SJSA1 (cell line): ENCODE data around the gene DGKG. TPM values are rescaled to one million over a fixed set of nuclear protein-coding genes. Genes with fewer than 3 reads are reported as not detected.

Source experiments
- DNase-seq, 2 experiments: peaks; one replicate each; pipeline ENCODE4 v3.0.0-alpha.2; 2015 to 2020; ENCODE audit warnings: low spot score in 2 of 2, low read depth in 1 of 2
- H3K27ac ChIP-seq: fragments of 250-450 bp; sonication (Bioruptor Pico); 2 replicates; pipeline ENCODE4 v1.5.1; 2020; ENCODE audit warnings: mild to moderate bottlenecking, moderate library complexity
- H3K27me3 ChIP-seq: fragments of 250-450 bp; sonication (Bioruptor Pico); replicated peaks from 2 replicates; pipeline ENCODE4 v1.5.1; 2020; ENCODE audit warnings: mild to moderate bottlenecking, moderate library complexity
- H3K36me3 ChIP-seq: fragments of 250-450 bp; sonication (Bioruptor Pico); 2 replicates; pipeline ENCODE4 v1.5.1; 2020; ENCODE audit warnings: mild to moderate bottlenecking
- H3K4me1 ChIP-seq: fragments of 250-450 bp; sonication (Bioruptor Pico); replicated peaks from 2 replicates; pipeline ENCODE4 v1.6.1; 2021; ENCODE audit warnings: mild to moderate bottlenecking
- H3K4me3 ChIP-seq: fragments of 250-450 bp; sonication (Bioruptor Pico); 2 replicates; pipeline ENCODE4 v1.5.1; 2020; ENCODE audit warnings: mild to moderate bottlenecking
- H3K9me3 ChIP-seq: fragments of 250-450 bp; sonication (Bioruptor Pico); replicated peaks from 2 replicates; pipeline ENCODE4 v1.5.1; 2020; ENCODE audit warnings: mild to moderate bottlenecking
- total RNA-seq: library from RNA; depleted of rRNA; stranded (reverse); fragments of >200 nt; shearing (Covaris generic); gene quantifications from 2 replicates; pipeline ENCODE4 v1.2.3, GENCODE V29; 2014

The DGKG gene
- total RNA-seq, 1 experiment from 2014 or later, result 0.97 TPM

- DNase-seq, result no peak
- Histone ChIP-seq H3K4me3 (no peak overlapping the region), H3K27me3 (peaks cover 5% of the 10 kb centered on the region; the same call in 1 of the 2 replicates), H3K9me3 (no peaks in the 10 kb centered on the region), H3K36me3 (no peaks in the 10 kb centered on the region), H3K27ac (no peak overlapping the region), H3K4me1 (no peaks in the 10 kb centered on the region)
Observed at GRCh38 chr3:186320862-186321568, 41.0 kb downstream of the DGKG start.

- H3K4me3 ChIP-seq, result no peak overlapping the region
Observed at GRCh38 chr3:186319945-186320344, 42.1 kb downstream of the DGKG start.

GRCh38 chr3:186318135-186318534, 43.9 kb downstream of the DGKG start:
- Histone ChIP-seq H3K4me3 (no peak overlapping the region), H3K27ac (no peak overlapping the region), H3K36me3 (no peaks in the 10 kb centered on the region), H3K27me3 (0 out of 2 replicates have a peak, but pooled peaks cover 3% of the 10 kb centered on the region), H3K9me3 (no peaks in the 10 kb centered on the region), H3K4me1 (no peaks in the 10 kb centered on the region)
- DNase-seq, result no peak

More at GRCh38 chr3:186319945-186320344, 42.1 kb downstream of the DGKG start:
- no peaks in the 10 kb centered on the region for H3K36me3 ChIP-seq
- H3K9me3 ChIP-seq, result no peaks in the 10 kb centered on the region
- H3K27ac ChIP-seq, result no peak overlapping the region
- H3K4me1 ChIP-seq, result no peaks in the 10 kb centered on the region
- DNase-seq, result no peak
- peaks cover 3% of the 10 kb centered on the region; the same call in 1 of the 2 replicates for H3K27me3 ChIP-seq

- Histone ChIP-seq H3K27me3 (no peaks in the 10 kb centered on the region), H3K27ac (no peak overlapping the region), H3K36me3 (no peaks in the 10 kb centered on the region), H3K4me1 (no peaks in the 10 kb centered on the region), H3K9me3 (no peaks in the 10 kb centered on the region), H3K4me3 (no peak overlapping the region)
- no peak for DNase-seq
Observed at GRCh38 chr3:186317478-186317877, 44.6 kb downstream of the DGKG start.

- Histone ChIP-seq H3K27me3 (no peaks in the 10 kb centered on the region), H3K9me3 (no peaks in the 10 kb centered on the region), H3K36me3 (no peaks in the 10 kb centered on the region), H3K4me3 (no peak overlapping the region), H3K4me1 (no peaks in the 10 kb centered on the region), H3K27ac (no peak overlapping the region)
- no peak for DNase-seq
Observed at GRCh38 chr3:186316666-186317260, 45.3 kb downstream of the DGKG start.

- Histone ChIP-seq H3K4me3 (no peak overlapping the region), H3K27me3 (no peaks in the 10 kb centered on the region), H3K9me3 (no peaks in the 10 kb centered on the region), H3K27ac (no peak overlapping the region), H3K4me1 (no peaks in the 10 kb centered on the region), H3K36me3 (no peaks in the 10 kb centered on the region)
- DNase-seq, result no peak
Observed at GRCh38 chr3:186315581-186316354, 46.3 kb downstream of the DGKG start.

GRCh38 chr3:186314896-186315295, 47.1 kb downstream of the DGKG start:
- Histone ChIP-seq H3K9me3 (no peaks in the 10 kb centered on the region), H3K36me3 (no peaks in the 10 kb centered on the region), H3K27me3 (no peaks in the 10 kb centered on the region), H3K4me1 (no peaks in the 10 kb centered on the region), H3K4me3 (no peak overlapping the region), H3K27ac (no peak overlapping the region)
- DNase-seq, result no peak

- no peaks in the 10 kb centered on the region for H3K9me3 ChIP-seq
- no peak overlapping the region for H3K4me3 ChIP-seq
- no peaks in the 10 kb centered on the region for H3K27me3 ChIP-seq
- H3K27ac ChIP-seq, result no peak overlapping the region
- H3K36me3 ChIP-seq, result no peaks in the 10 kb centered on the region
- no peak for DNase-seq
- no peaks in the 10 kb centered on the region for H3K4me1 ChIP-seq
Observed at GRCh38 chr3:186311441-186311840, 50.6 kb downstream of the DGKG start.

GRCh38 chr3:186308549-186308948, 53.5 kb downstream of the DGKG start:
- no peak overlapping the region for H3K27ac ChIP-seq
- H3K36me3 ChIP-seq, result no peaks in the 10 kb centered on the region
- H3K4me1 ChIP-seq, result no peaks in the 10 kb centered on the region
- no peaks in the 10 kb centered on the region for H3K9me3 ChIP-seq
- no peak overlapping the region for H3K4me3 ChIP-seq
- DNase-seq, result no peak
- H3K27me3 ChIP-seq, result no peaks in the 10 kb centered on the region; the same call in 1 of the 2 replicates

GRCh38 chr3:186307594-186308221, 54.3 kb downstream of the DGKG start:
- no peaks in the 10 kb centered on the region for H3K9me3 ChIP-seq
- H3K27me3 ChIP-seq, result no peaks in the 10 kb centered on the region; the same call in 1 of the 2 replicates
- no peak overlapping the region for H3K4me3 ChIP-seq
- H3K27ac ChIP-seq, result no peak overlapping the region
- H3K4me1 ChIP-seq, result no peaks in the 10 kb centered on the region
- no peak for DNase-seq
- H3K36me3 ChIP-seq, result no peaks in the 10 kb centered on the region

GRCh38 chr3:186305286-186305685, 56.7 kb downstream of the DGKG start:
- no peak for DNase-seq
- Histone ChIP-seq H3K4me3 (no peak overlapping the region), H3K27ac (no peak overlapping the region)

GRCh38 chr3:186303965-186304364, 58.1 kb downstream of the DGKG start:
- Histone ChIP-seq H3K27me3 (no peaks in the 10 kb centered on the region; the same call in 1 of the 2 replicates), H3K4me3 (no peak overlapping the region)

More at GRCh38 chr3:186305286-186305685, 56.7 kb downstream of the DGKG start:
- no peaks in the 10 kb centered on the region for H3K36me3 ChIP-seq
- no peaks in the 10 kb centered on the region for H3K9me3 ChIP-seq
- H3K27me3 ChIP-seq, result no peaks in the 10 kb centered on the region; the same call in 1 of the 2 replicates
- H3K4me1 ChIP-seq, result no peaks in the 10 kb centered on the region

GRCh38 chr3:186299327-186299726, 62.7 kb downstream of the DGKG start:
- H3K4me1 ChIP-seq, result no peaks in the 10 kb centered on the region
- no peak overlapping the region for H3K4me3 ChIP-seq
- H3K9me3 ChIP-seq, result no peaks in the 10 kb centered on the region
- no peaks in the 10 kb centered on the region; the same call in 1 of the 2 replicates for H3K27me3 ChIP-seq
- no peak for DNase-seq
- no peaks in the 10 kb centered on the region for H3K36me3 ChIP-seq
- H3K27ac ChIP-seq, result no peak overlapping the region

More at GRCh38 chr3:186303965-186304364, 58.1 kb downstream of the DGKG start:
- DNase-seq, result no peak
- Histone ChIP-seq H3K36me3 (no peaks in the 10 kb centered on the region), H3K9me3 (no peaks in the 10 kb centered on the region), H3K4me1 (no peaks in the 10 kb centered on the region), H3K27ac (no peak overlapping the region)
